ENCODE data around the gene CDH12.
"Not testable (repeated sequence)": the region's sequence is repeated elsewhere in the genome, so short reads cannot be mapped to it uniquely, and the experiment has no call there.

CDH12 gene

GRCh38 chr5:22108545-22108944 lies 744.6 kb downstream of the CDH12 start:
- DNase-seq: no peak

- no peak for DNase-seq
These were observed 750.3 kb downstream of the CDH12 start for GRCh38 chr5:22102823-22103359.

GRCh38 chr5:22088517-22088916 lies 764.6 kb downstream of the CDH12 start:
- DNase-seq: no peak

- DNase-seq: no peak
These were observed 773.6 kb downstream of the CDH12 start for GRCh38 chr5:22079566-22079965.

GRCh38 chr5:22079002-22079401 lies 774.1 kb downstream of the CDH12 start:
- no peak for DNase-seq

- DNase-seq: no peak
These were observed 776.6 kb downstream of the CDH12 start for GRCh38 chr5:22076586-22076985.

GRCh38 chr5:22070186-22070728 lies 782.9 kb downstream of the CDH12 start:
- peak; percentile 50 for DNase-seq

GRCh38 chr5:22063717-22064116 lies 789.4 kb downstream of the CDH12 start:
- DNase-seq: no peak

- DNase-seq: no peak
These were observed 794.5 kb downstream of the CDH12 start for GRCh38 chr5:22058620-22059019.

- DNase-seq: no peak
These were observed 796.1 kb downstream of the CDH12 start for GRCh38 chr5:22057012-22057411.

GRCh38 chr5:22056601-22057000 lies 796.5 kb downstream of the CDH12 start:
- no peak for DNase-seq

GRCh38 chr5:22053195-22053594 lies 799.9 kb downstream of the CDH12 start:
- DNase-seq: no peak

GRCh38 chr5:22051881-22052280 lies 801.3 kb downstream of the CDH12 start:
- no peak for DNase-seq

GRCh38 chr5:22050931-22051330 lies 802.2 kb downstream of the CDH12 start:
- DNase-seq: no peak

GRCh38 chr5:22044229-22044628 lies 808.9 kb downstream of the CDH12 start:
- no peak for DNase-seq

- no peak for DNase-seq
These were observed 817.1 kb downstream of the CDH12 start for GRCh38 chr5:22036061-22036460.

GRCh38 chr5:22033066-22033465 lies 820.1 kb downstream of the CDH12 start:
- DNase-seq: no peak

GRCh38 chr5:22023784-22024183 lies 829.4 kb downstream of the CDH12 start:
- no peak for DNase-seq

GRCh38 chr5:22012893-22013292 lies 840.3 kb downstream of the CDH12 start:
- DNase-seq: not testable (repeated sequence)

- DNase-seq: not testable (repeated sequence)
These were observed 842.3 kb downstream of the CDH12 start for GRCh38 chr5:22010808-22011207.

- DNase-seq: not testable (repeated sequence)
These were observed 852.0 kb downstream of the CDH12 start for GRCh38 chr5:22001097-22001496.

GRCh38 chr5:21985799-21986198 lies 867.3 kb downstream of the CDH12 start:
- DNase-seq: not testable (repeated sequence)

- not testable (repeated sequence) for DNase-seq
These were observed 901.6 kb downstream of the CDH12 start for GRCh38 chr5:21951571-21951970.

GRCh38 chr5:21931116-21931515 lies 922.0 kb downstream of the CDH12 start:
- no peak for DNase-seq

- peak; percentile 66 for DNase-seq
These were observed 933.6 kb downstream of the CDH12 start for GRCh38 chr5:21919414-21920022.

Measured in DMS53 (cell line).